Loucy (cell line): ENCODE results near the gene CCDC167.

ENCODE experiments used
- EZH2phosphoT487 ChIP-seq: fragments of 200-600 bp; IDR thresholded peaks from 2 replicates; pipeline ENCODE4 v1.6.1; 2018; ENCODE audit warnings: antibody characterized with exemption, mild to moderate bottlenecking, moderate library complexity, borderline replicate concordance
- TF ChIP-seq, protein P1 (sequence below): fragments of 200-600 bp; sonication (generic); conservative IDR thresholded peaks from 2 replicates; pipeline ENCODE4 v1.5.1; 2014; ENCODE audit warnings: mild to moderate bottlenecking, antibody characterized with exemption, low read length

DNA sequence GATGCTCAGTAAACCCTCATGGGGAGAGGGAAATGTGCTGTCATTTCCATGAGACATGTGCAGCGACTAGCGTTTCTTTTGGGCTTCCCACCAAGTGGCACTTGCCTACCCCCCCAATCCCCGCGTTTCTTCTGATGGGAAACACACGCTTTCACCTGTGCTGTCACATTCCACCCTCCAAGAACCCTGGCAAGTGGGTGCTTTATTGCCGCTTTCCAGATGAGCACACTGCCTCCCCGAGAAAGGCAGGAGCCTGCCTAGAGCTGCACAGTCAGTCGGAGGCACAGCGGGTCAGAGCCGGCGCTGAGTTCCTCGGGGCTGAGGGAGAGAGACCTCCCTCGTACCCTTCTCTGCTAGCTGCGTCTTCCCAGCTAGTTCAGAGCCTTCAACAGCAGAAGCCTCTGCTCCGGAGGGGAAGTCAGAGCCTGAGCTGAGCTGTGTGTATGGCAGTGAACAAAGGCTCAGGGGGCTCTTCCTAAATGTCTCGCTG lies 12.3 kb upstream of the CCDC167 start:
- TF ChIP-seq, protein P1, sequence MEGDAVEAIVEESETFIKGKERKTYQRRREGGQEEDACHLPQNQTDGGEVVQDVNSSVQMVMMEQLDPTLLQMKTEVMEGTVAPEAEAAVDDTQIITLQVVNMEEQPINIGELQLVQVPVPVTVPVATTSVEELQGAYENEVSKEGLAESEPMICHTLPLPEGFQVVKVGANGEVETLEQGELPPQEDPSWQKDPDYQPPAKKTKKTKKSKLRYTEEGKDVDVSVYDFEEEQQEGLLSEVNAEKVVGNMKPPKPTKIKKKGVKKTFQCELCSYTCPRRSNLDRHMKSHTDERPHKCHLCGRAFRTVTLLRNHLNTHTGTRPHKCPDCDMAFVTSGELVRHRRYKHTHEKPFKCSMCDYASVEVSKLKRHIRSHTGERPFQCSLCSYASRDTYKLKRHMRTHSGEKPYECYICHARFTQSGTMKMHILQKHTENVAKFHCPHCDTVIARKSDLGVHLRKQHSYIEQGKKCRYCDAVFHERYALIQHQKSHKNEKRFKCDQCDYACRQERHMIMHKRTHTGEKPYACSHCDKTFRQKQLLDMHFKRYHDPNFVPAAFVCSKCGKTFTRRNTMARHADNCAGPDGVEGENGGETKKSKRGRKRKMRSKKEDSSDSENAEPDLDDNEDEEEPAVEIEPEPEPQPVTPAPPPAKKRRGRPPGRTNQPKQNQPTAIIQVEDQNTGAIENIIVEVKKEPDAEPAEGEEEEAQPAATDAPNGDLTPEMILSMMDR: no peak
- no peak for TF ChIP-seq EZH2phosphoT487
